KBM-7 (cell line): ENCODE results near the gene VPS26C.

ENCODE experiments used
- DNase-seq: peaks from one replicate; pipeline ENCODE4 v3.0.0-alpha.2; 2015
- in situ Hi-C: fragments of 300-500 bp; cut with MboI; formaldehyde crosslinking; loops from 2 replicates; pipeline ENCODE4 v1.14.3; 2020; ENCODE audit warnings: low sequenced_read_pairs, low pct_unique_long_range_greater_than_20kb, mixed read lengths

VPS26C gene

GRCh38 chr21:37184784-37185593, 82.1 kb downstream of the VPS26C start:
- in situ Hi-C loops: no loop called here
- DNase-seq: no peak

- DNase-seq: no peak
- in situ Hi-C loops: no loop called here
Measured at GRCh38 chr21:37183749-37184148, 83.4 kb downstream of the VPS26C start.

DNA sequence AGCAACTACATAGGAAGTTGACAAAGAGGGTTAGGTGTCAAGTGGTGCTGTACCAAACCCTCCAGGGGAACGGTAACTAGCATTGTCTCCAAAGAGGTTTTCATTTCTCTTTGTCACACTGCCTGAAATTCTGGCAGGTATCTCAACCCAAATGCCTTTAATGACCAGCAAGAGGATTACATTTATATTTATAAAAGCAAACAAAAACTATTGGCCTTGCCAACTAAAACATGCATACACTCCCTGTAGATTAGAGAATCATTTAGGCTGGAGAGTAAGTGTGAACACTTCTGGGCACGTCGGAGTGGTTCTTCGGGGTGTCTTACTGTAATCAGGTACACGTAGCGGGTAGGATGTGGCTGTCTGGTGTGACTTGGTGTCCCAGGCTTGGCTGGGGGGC, 84.9 kb downstream of the VPS26C start:
- no peak for DNase-seq
- in situ Hi-C loops: no loop called here

DNA sequence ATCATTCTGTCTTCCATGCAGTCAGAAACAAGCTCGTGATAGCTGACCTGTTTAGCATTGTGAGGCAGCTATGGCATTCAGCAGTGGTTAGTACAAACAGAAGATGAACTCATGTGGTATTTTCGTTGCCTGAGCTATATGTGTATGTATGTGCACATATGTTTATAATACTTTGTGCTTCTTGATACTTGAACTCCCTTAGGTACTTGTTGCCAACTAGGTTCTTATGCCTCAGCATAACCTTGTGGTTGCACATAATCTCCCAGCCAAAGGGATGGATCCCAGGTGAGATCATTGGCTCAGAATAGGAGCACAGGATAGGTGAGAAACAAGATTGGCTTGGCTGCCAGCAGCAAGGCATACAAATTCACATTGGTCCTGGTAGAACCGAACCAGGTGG, 86.1 kb downstream of the VPS26C start:
- in situ Hi-C loops: no loop called here

GRCh38 chr21:37176716-37177115, 90.4 kb downstream of the VPS26C start:
- in situ Hi-C loops: no loop called here
- no peak for DNase-seq

More for the DNA sequence above, 86.1 kb downstream of the VPS26C start:
- no peak for DNase-seq
